Keratinocyte (primary cell): ENCODE data around the gene IWS1. TPM values are rescaled to one million over a fixed set of nuclear protein-coding genes. Genes with fewer than 3 reads are reported as not detected.

Source experiments
- DNase-seq: peaks from one replicate; pipeline ENCODE4 v3.0.0-alpha.2; 2011; ENCODE audit warnings: low read depth, missing footprints, low spot score
- FAIRE-seq: peaks from 2 replicates; lab custom pipeline; 2011; peaks lifted over from hg19 to GRCh38; lab: Jason Lieb, UNC
- H2AFZ ChIP-seq: 2 replicates; pipeline ENCODE4 v1.6.0; 2012; ENCODE audit warnings: low read length, control low read depth, inconsistent platforms; ENCODE audit not compliant: control insufficient read depth
- H3K27ac ChIP-seq: 2 replicates; pipeline ENCODE4 v1.5.1; 2011; ENCODE audit warnings: low read length; ENCODE audit not compliant: control insufficient read depth, insufficient read depth
- H3K27me3 ChIP-seq: 3 replicates; pipeline ENCODE4 v1.6.0; 2011; ENCODE audit warnings: low read length; ENCODE audit not compliant: control insufficient read depth, insufficient read depth; ENCODE audit errors: extremely low read depth
- H3K36me3 ChIP-seq, 2 experiments: 2 replicates in 1 of 2; 3 replicates in 1 of 2; pipeline ENCODE4 v1.5.1; 2011; ENCODE audit warnings: low read length in 2 of 2, mild to moderate bottlenecking in 1 of 2; ENCODE audit not compliant: control insufficient read depth in 2 of 2, insufficient read depth in 2 of 2; ENCODE audit errors: extremely low read depth in 1 of 2
- H3K4me1 ChIP-seq: 3 replicates; pipeline ENCODE4 v1.5.1; 2011; ENCODE audit warnings: low read length; ENCODE audit not compliant: control insufficient read depth, insufficient read depth; ENCODE audit errors: extremely low read depth
- H3K4me2 ChIP-seq: 3 replicates; pipeline ENCODE4 v1.6.0; 2011; ENCODE audit warnings: low read depth, low read length; ENCODE audit not compliant: control insufficient read depth, insufficient read depth; ENCODE audit errors: extremely low read depth
- H3K4me3 ChIP-seq, 3 experiments: fragments of 200-600 bp in 1 of 3; sonication (generic) in 1 of 3; 2 replicates in 2 of 3; 3 replicates in 1 of 3; pipeline ENCODE4 v1.5.1; 2011 to 2016; ENCODE audit warnings: low read length in 3 of 3, mild to moderate bottlenecking in 3 of 3, control low read depth in 2 of 3, inconsistent platforms in 1 of 3, low read depth in 1 of 3, mixed read lengths in 1 of 3, mixed run types in 1 of 3, moderate library complexity in 1 of 3; ENCODE audit not compliant: control insufficient read depth in 2 of 3, insufficient read depth in 2 of 3; ENCODE audit errors: extremely low read depth in 1 of 3
- H3K79me2 ChIP-seq: 2 replicates; pipeline ENCODE4 v1.6.0; 2012; ENCODE audit warnings: low read length; ENCODE audit not compliant: control insufficient read depth, insufficient read depth
- H3K9ac ChIP-seq: 3 replicates; pipeline ENCODE4 v1.6.0; 2011; ENCODE audit warnings: low read length; ENCODE audit not compliant: control insufficient read depth, insufficient read depth; ENCODE audit errors: extremely low read depth
- H3K9me1 ChIP-seq: 3 replicates; pipeline ENCODE4 v1.6.0; 2011; ENCODE audit warnings: low read length; ENCODE audit not compliant: control insufficient read depth, insufficient read depth; ENCODE audit errors: extremely low read depth
- H3K9me3 ChIP-seq: 2 replicates; pipeline ENCODE4 v1.5.1; 2012; ENCODE audit warnings: low read depth, low read length; ENCODE audit not compliant: control insufficient read depth
- H4K20me1 ChIP-seq: 3 replicates; pipeline ENCODE4 v1.6.0; 2011; ENCODE audit warnings: low read length; ENCODE audit not compliant: control insufficient read depth, insufficient read depth; ENCODE audit errors: extremely low read depth
- EZH2 ChIP-seq: IDR thresholded peaks from one replicate; pipeline ENCODE4 v1.6.1; 2012; ENCODE audit warnings: inconsistent platforms, mild to moderate bottlenecking, low read length, moderate library complexity
- dilution Hi-C: fragments of 300-500 bp; cut with MboI; formaldehyde crosslinking; loops from one replicate; pipeline ENCODE4 v1.7.0; 2020; ENCODE audit warnings: low sequenced_read_pairs; ENCODE audit not compliant: extremely low pct_ligation_motif_present
- polyA plus RNA-seq, 5 experiments: library from polyadenylated mRNA; depleted of rRNA in 3 of 5; stranded (reverse) in 3 of 5; stranded (forward) in 1 of 5; unstranded in 1 of 5; fragments of >200 nt; gene quantifications; 1 replicate in 1 of 5; 2 replicates in 3 of 5; 3 replicates in 1 of 5; pipeline versions ENCODE4 v1.2.1 to v1.2.3, GENCODE V29; 2011 to 2012; ENCODE audit warnings: missing spikeins in 2 of 5, low read depth in 1 of 5, low replicate concordance in 1 of 5
- TF ChIP-seq, protein P1 (sequence below), 3 experiments: IDR thresholded peaks in 1 of 3; conservative IDR thresholded peaks in 1 of 3; optimal IDR thresholded peaks in 1 of 3; 2 replicates in 2 of 3; 3 replicates in 1 of 3; pipeline versions ENCODE3 to v1.5.1; 2011; ENCODE audit warnings: low read length in 3 of 3, mild to moderate bottlenecking in 3 of 3, moderate library complexity in 2 of 3, control low read depth in 1 of 3, inconsistent platforms in 1 of 3; ENCODE audit not compliant: insufficient read depth in 2 of 3; ENCODE audit errors: extremely low read depth in 1 of 3

IWS1 gene
- polyA plus RNA-seq, 1 donor (not counting 4 experiments of a cell fraction or from before 2014, with no cell fraction given), result 52.0 TPM

DNA sequence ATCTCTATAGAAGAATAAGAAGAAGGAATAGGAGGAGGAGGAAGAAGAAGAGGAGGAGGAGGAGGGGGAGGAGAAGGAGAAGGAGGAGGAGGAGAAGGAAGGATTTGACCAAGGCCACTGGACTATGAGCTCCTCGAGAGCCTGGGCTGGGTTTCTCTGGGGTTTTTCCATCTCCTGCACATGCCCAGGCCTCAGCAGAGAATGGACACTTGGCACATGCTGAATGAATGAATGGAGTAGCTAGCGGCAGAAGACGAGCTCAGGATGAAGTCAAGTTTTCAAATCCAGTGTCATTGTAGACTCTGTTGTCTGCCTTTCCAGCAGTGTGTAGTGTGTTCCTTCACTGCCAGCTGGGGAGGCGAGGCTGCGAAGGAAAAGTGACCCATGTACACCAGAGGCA lies 11.4 kb upstream of the IWS1 start:
- H3K9me1 ChIP-seq, result no peaks in the 10 kb centered on the region
- no peaks in the 10 kb centered on the region for H3K9me3 ChIP-seq
- H3K9ac ChIP-seq, result no peak overlapping the region
- dilution Hi-C loops, result no loop called here
- no peaks in the 10 kb centered on the region for H3K79me2 ChIP-seq
- no peak overlapping the region for H3K4me2 ChIP-seq
- H3K4me3 ChIP-seq, result no peak overlapping the region
- no peak overlapping the region for H2AFZ ChIP-seq
- H3K4me1 ChIP-seq, result no peaks in the 10 kb centered on the region
- H3K27me3 ChIP-seq, result peaks cover 5% of the 10 kb centered on the region
- DNase-seq (no peak), FAIRE-seq (no peak)
- no peaks in the 10 kb centered on the region for H4K20me1 ChIP-seq
- TF ChIP-seq, protein P1, sequence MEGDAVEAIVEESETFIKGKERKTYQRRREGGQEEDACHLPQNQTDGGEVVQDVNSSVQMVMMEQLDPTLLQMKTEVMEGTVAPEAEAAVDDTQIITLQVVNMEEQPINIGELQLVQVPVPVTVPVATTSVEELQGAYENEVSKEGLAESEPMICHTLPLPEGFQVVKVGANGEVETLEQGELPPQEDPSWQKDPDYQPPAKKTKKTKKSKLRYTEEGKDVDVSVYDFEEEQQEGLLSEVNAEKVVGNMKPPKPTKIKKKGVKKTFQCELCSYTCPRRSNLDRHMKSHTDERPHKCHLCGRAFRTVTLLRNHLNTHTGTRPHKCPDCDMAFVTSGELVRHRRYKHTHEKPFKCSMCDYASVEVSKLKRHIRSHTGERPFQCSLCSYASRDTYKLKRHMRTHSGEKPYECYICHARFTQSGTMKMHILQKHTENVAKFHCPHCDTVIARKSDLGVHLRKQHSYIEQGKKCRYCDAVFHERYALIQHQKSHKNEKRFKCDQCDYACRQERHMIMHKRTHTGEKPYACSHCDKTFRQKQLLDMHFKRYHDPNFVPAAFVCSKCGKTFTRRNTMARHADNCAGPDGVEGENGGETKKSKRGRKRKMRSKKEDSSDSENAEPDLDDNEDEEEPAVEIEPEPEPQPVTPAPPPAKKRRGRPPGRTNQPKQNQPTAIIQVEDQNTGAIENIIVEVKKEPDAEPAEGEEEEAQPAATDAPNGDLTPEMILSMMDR (optimal IDR thresholded peaks at IDR 0.05 in 1 of 3, IDR thresholded peaks at IDR 0.05 in 1 of 3, conservative IDR thresholded peaks at IDR 0.05 in 1 of 3; ENCODE audit: extremely low read depth in 1 of 3, insufficient read depth in 2 of 3, low read length in 3 of 3), result no peak
- no peak for TF ChIP-seq EZH2
- H3K27ac ChIP-seq, result no peak overlapping the region
- H3K36me3 ChIP-seq, result no peaks in the 10 kb centered on the region

DNA sequence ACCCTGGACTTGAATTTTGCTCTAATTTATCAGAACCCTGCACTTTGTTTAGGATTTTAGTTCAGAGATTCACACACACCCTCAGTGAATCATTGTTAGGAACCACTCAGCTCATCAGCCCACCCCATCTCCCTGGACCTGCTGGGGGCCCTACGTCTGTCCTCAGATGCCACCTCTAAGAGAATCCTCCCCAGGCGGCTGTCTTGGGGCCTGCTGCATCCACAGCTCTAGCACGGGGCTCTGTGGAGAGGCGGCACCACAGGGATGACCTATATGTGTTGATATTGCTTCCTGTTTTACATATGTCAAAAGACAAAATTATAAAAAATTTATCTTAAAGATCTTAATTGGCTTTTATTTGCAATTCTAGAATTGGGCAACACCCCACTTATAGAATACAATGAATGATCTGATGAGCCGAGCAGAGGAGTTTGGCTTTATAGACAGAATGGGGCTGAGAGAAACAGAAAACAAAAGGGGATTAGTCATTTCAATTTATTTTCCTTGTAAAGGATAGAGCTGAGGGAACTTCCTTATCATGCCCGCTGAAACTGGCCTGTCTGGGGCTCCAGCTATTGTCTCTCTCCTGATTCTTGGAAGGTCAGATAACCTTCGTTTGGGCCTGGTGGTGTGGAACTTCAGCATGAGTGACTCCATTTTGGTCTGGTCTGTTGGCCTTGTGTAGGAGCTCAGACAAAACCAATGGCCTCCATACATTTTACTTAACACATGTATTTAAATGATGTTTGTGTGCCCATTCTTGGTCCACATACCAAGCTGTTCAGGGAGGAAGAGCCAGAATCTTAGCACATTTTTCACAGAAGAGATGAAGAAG lies 10.6 kb upstream of the IWS1 start:
- dilution Hi-C loops, result no loop called here
- H3K9me1 ChIP-seq, result no peaks in the 10 kb centered on the region
- FAIRE-seq (no peak), DNase-seq (no peak)
- H3K4me1 ChIP-seq, result no peaks in the 10 kb centered on the region
- no peak overlapping the region for H3K9ac ChIP-seq
- H3K4me3 ChIP-seq, result no peak overlapping the region
- H3K36me3 ChIP-seq, result no peaks in the 10 kb centered on the region
- H4K20me1 ChIP-seq, result no peaks in the 10 kb centered on the region
- H3K27ac ChIP-seq, result no peak overlapping the region
- TF ChIP-seq EZH2, result no peak
- TF ChIP-seq, protein P1 (optimal IDR thresholded peaks at IDR 0.05 in 1 of 3, IDR thresholded peaks at IDR 0.05 in 1 of 3, conservative IDR thresholded peaks at IDR 0.05 in 1 of 3; ENCODE audit: extremely low read depth in 1 of 3, insufficient read depth in 2 of 3, low read length in 3 of 3), result no peak
- peaks cover 5% of the 10 kb centered on the region for H3K27me3 ChIP-seq
- no peak overlapping the region for H3K4me2 ChIP-seq
- H3K79me2 ChIP-seq, result no peaks in the 10 kb centered on the region
- no peaks in the 10 kb centered on the region for H3K9me3 ChIP-seq
- no peak overlapping the region for H2AFZ ChIP-seq
